K562 (cell line): Measurements from ENCODE around the gene ITGA3. TPM values are rescaled to one million over a fixed set of nuclear protein-coding genes. Genes with fewer than 3 reads are reported as not detected.

Source experiments
- ATAC-seq: fragments of 200-7000 bp; cut with Tn5 transposase; 3 replicates; pipeline ENCODE4 v1.9.1; 2020; ENCODE audit warnings: moderate library complexity
- BruUV-seq: library from RNA; stranded (reverse); fragments of 400-500 nt; replicated peaks from 2 replicates; lab custom pipeline; 2021; lab: Mats Ljungman, UMichigan
- CTCF ChIA-PET: fragments of 300-600 bp; formaldehyde crosslinking; extraction: SDS; loops from one replicate; lab custom pipeline; 2021; ENCODE audit warnings: low intra/inter-chr PET ratio; lab: Yijun Ruan, JAX
- POLR2A ChIA-PET: fragments of 300-600, 350-650 bp; sonication (Branson Sonifier 250); formaldehyde crosslinking; extraction: SDS; loops from one replicate; lab custom pipeline; 2021; ENCODE audit warnings: antibody characterized with exemption, inconsistent platforms; lab: Yijun Ruan, JAX
- DNase-seq, 4 experiments: peaks; one replicate each; pipeline versions ENCODE4 v3.0.0 to v3.0.0-alpha.2; 2011 to 2018; ENCODE audit warnings: low spot score in 3 of 4, mixed read lengths in 3 of 4; ENCODE audit errors: extremely low read depth in 1 of 4
- FAIRE-seq: peaks from 2 replicates; lab custom pipeline; 2011; peaks lifted over from hg19 to GRCh38; lab: Jason Lieb, UNC
- H2AFZ ChIP-seq: 2 replicates; pipeline ENCODE4 v1.6.0; 2011; ENCODE audit warnings: low read depth, low read length, control low read depth, inconsistent platforms
- H3K27ac ChIP-seq: fragments of 200-600 bp; 3 replicates; pipeline ENCODE4 v1.8.0; 2011; ENCODE audit warnings: low read depth, mild to moderate bottlenecking, control low read depth, inconsistent platforms, low read length, moderate library complexity, mixed read lengths; ENCODE audit errors: extremely low read depth
- H3K27me3 ChIP-seq, 2 experiments: fragments of 300-600 bp in 1 of 2; 2 replicates in 1 of 2; 3 replicates in 1 of 2; pipeline versions ENCODE4 v1.6.0 to v1.8.0; 2011; ENCODE audit warnings: inconsistent platforms in 2 of 2, low read length in 2 of 2, mild to moderate bottlenecking in 1 of 2, mixed read lengths in 1 of 2, moderate library complexity in 1 of 2; ENCODE audit not compliant: control insufficient read depth in 2 of 2, insufficient read depth in 2 of 2
- H3K36me3 ChIP-seq: fragments of 300-600 bp; 3 replicates; pipeline ENCODE4 v1.8.0; 2011; ENCODE audit warnings: mild to moderate bottlenecking, low read length, inconsistent platforms; ENCODE audit not compliant: control insufficient read depth, insufficient read depth
- H3K4me1 ChIP-seq, 2 experiments: fragments of 200-600 bp in 1 of 2; replicated peaks in 1 of 2; 2 replicates in 1 of 2; 3 replicates in 1 of 2; pipeline versions ENCODE4 v1.5.1 to v1.8.0; 2011; ENCODE audit warnings: inconsistent platforms in 2 of 2, low read length in 2 of 2, mild to moderate bottlenecking in 1 of 2, mixed read lengths in 1 of 2, moderate library complexity in 1 of 2; ENCODE audit not compliant: control insufficient read depth in 2 of 2, insufficient read depth in 2 of 2
- H3K4me2 ChIP-seq: 2 replicates; pipeline ENCODE4 v1.6.1; 2011; ENCODE audit warnings: low read length, control low read depth, inconsistent platforms, mixed read lengths; ENCODE audit not compliant: insufficient read depth
- H3K4me3 ChIP-seq: fragments of 200-600 bp; sonication (generic), shearing (Covaris generic); 2 replicates; pipeline ENCODE4 v1.5.1; 2016; ENCODE audit warnings: control low read depth, inconsistent platforms
- H3K79me2 ChIP-seq: fragments of 200-600 bp; 3 replicates; pipeline ENCODE4 v1.8.0; 2011; ENCODE audit warnings: low read length, inconsistent platforms; ENCODE audit not compliant: control insufficient read depth, insufficient read depth
- H3K9ac ChIP-seq, 2 experiments: 2 replicates each; pipeline versions ENCODE4 v1.6.0 to v1.6.1; 2011; ENCODE audit warnings: low read depth in 2 of 2, low read length in 2 of 2, control low read depth in 1 of 2, inconsistent platforms in 1 of 2, mild to moderate bottlenecking in 1 of 2, mixed read lengths in 1 of 2; ENCODE audit not compliant: insufficient read depth in 1 of 2
- H3K9me1 ChIP-seq: one replicate; pipeline ENCODE4 v1.6.0; 2011; ENCODE audit warnings: inconsistent platforms, mild to moderate bottlenecking, low read length, moderate library complexity; ENCODE audit not compliant: control insufficient read depth, insufficient read depth
- H3K9me3 ChIP-seq: replicated peaks from 2 replicates; pipeline ENCODE4 v1.5.1; 2011; ENCODE audit warnings: low read depth, low read length, inconsistent platforms; ENCODE audit not compliant: control insufficient read depth, insufficient read depth
- H4K20me1 ChIP-seq: replicated peaks from 2 replicates; pipeline ENCODE4 v1.6.1; 2011; ENCODE audit warnings: low read length, inconsistent platforms, mixed read lengths; ENCODE audit not compliant: control insufficient read depth, insufficient read depth
- CREB1 ChIP-seq, 2 experiments: sonication (generic) in 1 of 2; formaldehyde crosslinking in 1 of 2; IDR thresholded peaks; 2 replicates each; pipeline versions ENCODE4 v1.6.1 to v1.8.0; 2012 to 2022; ENCODE audit warnings: inconsistent platforms in 1 of 2, mild to moderate bottlenecking in 1 of 2, missing genetic modification reagents in 1 of 2, moderate library complexity in 1 of 2
- EHMT2 ChIP-seq: fragments of 450-650 bp; IDR thresholded peaks from 2 replicates; pipeline ENCODE4 v1.6.1; 2018; ENCODE audit warnings: antibody characterized with exemption
- ELF4 ChIP-seq: fragments of 450-650 bp; formaldehyde crosslinking; IDR thresholded peaks from 2 replicates; pipeline ENCODE4 v1.4.0; 2022; ENCODE audit warnings: missing genetic modification characterization
- FOXK2 ChIP-seq, 2 experiments: fragments of 450-650 bp; IDR thresholded peaks in 1 of 2; conservative IDR thresholded peaks in 1 of 2; 2 replicates each; pipeline ENCODE4 v1.6.1; 2016; ENCODE audit warnings: low read depth in 2 of 2, mild to moderate bottlenecking in 1 of 2
- ILK ChIP-seq: fragments of 450-650 bp; IDR thresholded peaks from 2 replicates; pipeline ENCODE4 v1.6.1; 2016; ENCODE audit warnings: missing genetic modification characterization, low read depth, mild to moderate bottlenecking, missing compliant biosample characterization, moderate library complexity, borderline replicate concordance
- KDM4B ChIP-seq, 2 experiments: fragments of 450-650 bp in 1 of 2; sonication (generic) in 1 of 2; IDR thresholded peaks; 2 replicates each; pipeline ENCODE4 v1.6.1; 2016 to 2017; ENCODE audit warnings: borderline replicate concordance in 2 of 2, antibody characterized with exemption in 1 of 2, low read depth in 1 of 2, mild to moderate bottlenecking in 1 of 2
- NCOA6 ChIP-seq: fragments of 450-650 bp; IDR thresholded peaks from 2 replicates; pipeline ENCODE4 v1.6.1; 2017; ENCODE audit warnings: mild to moderate bottlenecking
- PML ChIP-seq: IDR thresholded peaks from 2 replicates; pipeline ENCODE4 v1.6.1; 2012; ENCODE audit warnings: low read length, inconsistent platforms
- RAD51 ChIP-seq: fragments of 450-650 bp; IDR thresholded peaks from 2 replicates; pipeline ENCODE4 v1.7.1; 2016; ENCODE audit warnings: low read depth, mild to moderate bottlenecking, borderline replicate concordance
- SP2 ChIP-seq: IDR thresholded peaks from 2 replicates; pipeline ENCODE4 v1.6.1; 2011; ENCODE audit warnings: mild to moderate bottlenecking, low read depth, low read length, moderate library complexity; ENCODE audit not compliant: poor library complexity, severe bottlenecking; ENCODE audit errors: extremely low read depth
- TAF1 ChIP-seq: IDR thresholded peaks from 2 replicates; pipeline ENCODE4 v1.6.1; 2011; ENCODE audit warnings: mild to moderate bottlenecking, low read length, moderate library complexity; ENCODE audit not compliant: insufficient read depth, control insufficient read depth, severe bottlenecking; ENCODE audit errors: extremely low read depth
- WGBS: fragments of 100-300 bp; shearing (Covaris generic); methylation state at CpG from one replicate; pipeline ENCODE4 v1.1.6; 2016; ENCODE audit warnings: low coverage, mixed read lengths; ENCODE audit not compliant: insufficient coverage; ENCODE audit errors: missing lambda C conversion rate; 5-methylcytosine and 5-hydroxymethylcytosine counted together
- in situ Hi-C: fragments of 300-500 bp; cut with MboI; formaldehyde crosslinking; loops from 4 replicates; pipeline ENCODE4 v1.15.0; 2018; ENCODE audit warnings: inconsistent platforms, mixed read lengths
- intact Hi-C: fragments of 100-400 bp; cut with micrococcal nuclease; formaldehyde crosslinking; loops from 2 replicates; pipeline ENCODE4 v1.14.2; 2022
- polyA plus RNA-seq, 8 experiments: library from polyadenylated mRNA; depleted of rRNA in 4 of 8; stranded (reverse) in 5 of 8; unstranded in 3 of 8; fragments of >200 nt; fragmentation: Nextera tagmentation in 2 of 8; fragmentation: Illumina TruSeq in 1 of 8; extraction: Ambion mirVana in 2 of 8; extraction: Trizol in 1 of 8; gene quantifications; 2 replicates each; pipeline versions ENCODE4 v1.2.1 to v1.2.3, GENCODE V29; 2011 to 2014; ENCODE audit warnings: inconsistent platforms in 1 of 8, missing spikeins in 1 of 8
- total RNA-seq, 7 experiments: library from RNA; depleted of rRNA in 6 of 7; stranded (reverse); fragments of >200 nt in 6 of 7; fragmentation: Illumina TruSeq in 2 of 7; extraction: Trizol in 2 of 7; gene quantifications; 2 replicates each; pipeline versions ENCODE4 v1.2.1 to v1.2.3, GENCODE V29; 2011 to 2021; ENCODE audit warnings: low replicate concordance in 1 of 7
- TF ChIP-seq, protein P1 (sequence below): fragments of 250-450 bp; sonication (Bioruptor Pico); IDR thresholded peaks from 2 replicates; pipeline ENCODE4 v1.5.0; 2020; ENCODE audit warnings: mild to moderate bottlenecking, borderline replicate concordance
- TF ChIP-seq, protein P2 (sequence below): sonication (generic); formaldehyde crosslinking; IDR thresholded peaks from 2 replicates; pipeline ENCODE4 v1.8.0; 2022; ENCODE audit warnings: missing genetic modification reagents, mild to moderate bottlenecking, borderline replicate concordance

ITGA3 gene
- total and polyA plus RNA-seq, 9 of the 15 experiments (the other 6 are each of a cell fraction or from before 2014, with no cell fraction given), result 0.03 to 0.75 (median 0.14) TPM; not detected in 2

DNA sequence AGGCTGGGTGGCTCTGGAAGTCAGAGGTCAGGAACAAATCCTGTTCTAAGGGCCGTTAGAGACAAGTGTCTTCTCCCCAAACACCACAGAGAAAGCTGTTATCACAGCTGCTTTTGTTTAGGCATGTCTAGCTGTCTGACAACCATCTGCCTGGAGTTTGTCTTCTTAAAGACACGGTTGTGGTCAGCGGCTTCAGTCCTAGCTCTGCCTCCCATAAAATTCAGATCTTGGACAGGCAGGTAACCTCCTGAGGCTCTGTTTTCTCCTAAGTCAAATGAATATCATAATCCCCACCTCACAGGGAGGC is 2.3 kb upstream of the ITGA3 start:
- Histone ChIP-seq H3K4me1 (peaks cover 18 to 19% of the 10 kb centered on the region in 2 experiments), H3K79me2 (no peaks in the 10 kb centered on the region), H3K27ac (no peak overlapping the region), H3K9ac (no peak overlapping the region; a peak in 1 of 4 replicates), H3K9me3 (no peaks in the 10 kb centered on the region), H3K27me3 (peaks cover 16 to 41% of the 10 kb centered on the region in 2 experiments; a peak in 4 of 5 replicates), H3K4me2 (no peak overlapping the region), H3K9me1 (no peaks in the 10 kb centered on the region), H3K36me3 (no peaks in the 10 kb centered on the region), H4K20me1 (no peaks in the 10 kb centered on the region), H2AFZ (no peak overlapping the region), H3K4me3 (no peak overlapping the region)
- TF ChIP-seq TAF1 (no peak), FOXK2 (conservative IDR thresholded peaks at IDR 0.05 in 1 of 2, IDR thresholded peaks at IDR 0.05 in 1 of 2; ENCODE audit: low read depth in 2 of 2) (no peak), CREB1 (IDR thresholded peaks at IDR 0.05) (no peak), CREB1 (CRISPR knock-in tag; IDR thresholded peaks at IDR 0.05) (peak; percentile 29; the same call in 1 of the 2 replicates)
- BruUV-seq, result no TSS peak
- FAIRE-seq (peak; percentile 6), ATAC-seq (no peak), DNase-seq (no peak)
- WGBS, result 10% methylated on average over 3 of the region's 3 CpGs
- intact Hi-C loops (no loop called here), in situ Hi-C loops (no loop called here)
- CTCF ChIA-PET, result interaction anchor here (0.7 kb wide), 1 partner anchor 27 kb away, joined by 3 read pairs; no protein-coding TSS in a partner anchor
- POLR2A ChIA-PET, result interaction anchor here (1.9 kb wide), 1 partner anchor 16 kb away, joined by 3 read pairs; no protein-coding TSS in a partner anchor

DNA sequence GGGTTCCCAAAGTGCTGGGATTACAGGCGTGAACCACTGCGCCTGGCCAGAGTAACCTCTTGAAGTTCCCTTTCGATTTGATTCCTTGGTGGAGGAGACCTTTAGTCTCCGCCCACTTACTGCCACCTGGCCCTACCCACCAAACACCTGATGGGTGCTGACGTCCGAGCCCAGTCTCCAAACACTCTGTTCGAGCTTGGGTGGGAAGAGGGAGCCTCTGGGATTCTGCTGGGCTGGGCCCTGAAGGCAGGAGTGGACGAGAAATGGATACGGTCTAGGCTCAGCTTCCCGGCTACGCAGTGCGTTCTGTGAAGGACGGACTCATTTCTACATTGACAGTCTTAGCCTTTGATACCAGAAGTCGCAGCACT is 870 bp upstream of the ITGA3 start:
- H3K9ac ChIP-seq, result no peak overlapping the region
- intact Hi-C loops, result no loop called here
- BruUV-seq, result no TSS peak
- WGBS, result 14% methylated on average over 14 of the region's 14 CpGs
- no peaks in the 10 kb centered on the region for H3K36me3 ChIP-seq
- H3K9me1 ChIP-seq, result no peaks in the 10 kb centered on the region
- no peaks in the 10 kb centered on the region for H3K79me2 ChIP-seq
- H3K27me3 ChIP-seq, result peaks cover 16 to 50% of the 10 kb centered on the region in 2 experiments; a peak in 4 of 5 replicates
- no peaks in the 10 kb centered on the region for H3K9me3 ChIP-seq
- DNase-seq (no peak), FAIRE-seq (no peak), ATAC-seq (no peak)
- no peak overlapping the region for H3K27ac ChIP-seq
- in situ Hi-C loops, result no loop called here
- H4K20me1 ChIP-seq, result no peaks in the 10 kb centered on the region
- no peak overlapping the region for H3K4me2 ChIP-seq
- ChIA-PET CTCF (interaction anchor here (0.6 kb wide), 1 partner anchor 20 kb away, joined by 3 read pairs; no protein-coding TSS in a partner anchor), POLR2A (no interaction called here)
- no peak overlapping the region for H2AFZ ChIP-seq
- no peak overlapping the region for H3K4me3 ChIP-seq
- H3K4me1 ChIP-seq, result peaks cover 18 to 19% of the 10 kb centered on the region in 2 experiments
- no peak for TF ChIP-seq KDM4B (IDR thresholded peaks at IDR 0.05; ENCODE audit: borderline replicate concordance in 2 of 2, low read depth in 1 of 2)
- TF ChIP-seq RAD51, result no peak
- TF ChIP-seq, protein P1, sequence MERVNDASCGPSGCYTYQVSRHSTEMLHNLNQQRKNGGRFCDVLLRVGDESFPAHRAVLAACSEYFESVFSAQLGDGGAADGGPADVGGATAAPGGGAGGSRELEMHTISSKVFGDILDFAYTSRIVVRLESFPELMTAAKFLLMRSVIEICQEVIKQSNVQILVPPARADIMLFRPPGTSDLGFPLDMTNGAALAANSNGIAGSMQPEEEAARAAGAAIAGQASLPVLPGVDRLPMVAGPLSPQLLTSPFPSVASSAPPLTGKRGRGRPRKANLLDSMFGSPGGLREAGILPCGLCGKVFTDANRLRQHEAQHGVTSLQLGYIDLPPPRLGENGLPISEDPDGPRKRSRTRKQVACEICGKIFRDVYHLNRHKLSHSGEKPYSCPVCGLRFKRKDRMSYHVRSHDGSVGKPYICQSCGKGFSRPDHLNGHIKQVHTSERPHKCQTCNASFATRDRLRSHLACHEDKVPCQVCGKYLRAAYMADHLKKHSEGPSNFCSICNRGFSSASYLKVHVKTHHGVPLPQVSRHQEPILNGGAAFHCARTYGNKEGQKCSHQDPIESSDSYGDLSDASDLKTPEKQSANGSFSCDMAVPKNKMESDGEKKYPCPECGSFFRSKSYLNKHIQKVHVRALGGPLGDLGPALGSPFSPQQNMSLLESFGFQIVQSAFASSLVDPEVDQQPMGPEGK (CRISPR knock-in tag), result no peak
- TF ChIP-seq SP2, result no peak
- no peak for TF ChIP-seq PML
- no peak for TF ChIP-seq EHMT2
- TF ChIP-seq ELF4, result no peak
- TF ChIP-seq, protein P2, sequence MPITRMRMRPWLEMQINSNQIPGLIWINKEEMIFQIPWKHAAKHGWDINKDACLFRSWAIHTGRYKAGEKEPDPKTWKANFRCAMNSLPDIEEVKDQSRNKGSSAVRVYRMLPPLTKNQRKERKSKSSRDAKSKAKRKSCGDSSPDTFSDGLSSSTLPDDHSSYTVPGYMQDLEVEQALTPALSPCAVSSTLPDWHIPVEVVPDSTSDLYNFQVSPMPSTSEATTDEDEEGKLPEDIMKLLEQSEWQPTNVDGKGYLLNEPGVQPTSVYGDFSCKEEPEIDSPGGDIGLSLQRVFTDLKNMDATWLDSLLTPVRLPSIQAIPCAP, result no peak
- no peak for TF ChIP-seq ILK (tag)
- TF ChIP-seq NCOA6, result no peak
